SH-SY5Y (cell line): ENCODE results near the gene CNPY2.

Experiments used
- GATA2 ChIP-seq: IDR thresholded peaks from 2 replicates; pipeline ENCODE4 v1.6.1; 2011; ENCODE audit warnings: mild to moderate bottlenecking, low read depth, low read length
- GATA3 ChIP-seq: IDR thresholded peaks from 2 replicates; pipeline ENCODE4 v1.6.1; 2011; ENCODE audit warnings: low read depth, mild to moderate bottlenecking, low read length, moderate library complexity

- TF ChIP-seq GATA2 = no peak
- TF ChIP-seq GATA3 = no peak
Measured at GRCh38 chr12:56300644-56301464, 14.9 kb downstream of the CNPY2 start.
